IPS-18c (cell line): ENCODE data around the gene SLC22A14.
"Not testable (repeated sequence)": the region's sequence is repeated elsewhere in the genome, so short reads cannot be mapped to it uniquely, and the experiment has no call there.

ENCODE experiments used
- H3K4me3 ChIP-seq: 2 replicates; pipeline ENCODE4 v1.7.0; 2013; ENCODE audit warnings: low read depth, mild to moderate bottlenecking, low read length, moderate library complexity; ENCODE audit not compliant: insufficient read depth
- H3K9me3 ChIP-seq: one replicate; pipeline ENCODE4 v1.6.1; 2013; ENCODE audit warnings: mild to moderate bottlenecking, low read length, moderate library complexity; ENCODE audit not compliant: control insufficient read depth, insufficient read depth

SLC22A14 gene

DNA sequence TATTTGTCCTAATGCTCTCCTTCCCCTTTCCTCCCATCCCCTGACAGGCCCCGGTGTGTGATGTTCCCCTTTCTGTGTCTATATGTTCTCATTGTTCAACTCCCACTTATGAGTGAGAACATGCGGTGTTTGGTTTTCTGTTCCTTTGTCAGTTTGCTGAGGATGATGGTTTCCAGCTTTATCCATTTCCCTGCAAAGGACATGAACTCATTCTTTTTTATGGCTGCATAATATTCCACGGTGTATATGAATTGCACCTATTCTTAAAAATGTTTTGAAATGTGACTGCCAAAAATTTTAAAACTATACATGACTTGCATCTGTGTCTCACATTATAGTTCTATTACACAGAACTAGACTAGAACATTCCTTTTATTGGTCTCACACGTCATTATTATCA lies 38.5 kb downstream of the SLC22A14 start:
- not testable (repeated sequence) for H3K9me3 ChIP-seq, H3K4me3 ChIP-seq

DNA sequence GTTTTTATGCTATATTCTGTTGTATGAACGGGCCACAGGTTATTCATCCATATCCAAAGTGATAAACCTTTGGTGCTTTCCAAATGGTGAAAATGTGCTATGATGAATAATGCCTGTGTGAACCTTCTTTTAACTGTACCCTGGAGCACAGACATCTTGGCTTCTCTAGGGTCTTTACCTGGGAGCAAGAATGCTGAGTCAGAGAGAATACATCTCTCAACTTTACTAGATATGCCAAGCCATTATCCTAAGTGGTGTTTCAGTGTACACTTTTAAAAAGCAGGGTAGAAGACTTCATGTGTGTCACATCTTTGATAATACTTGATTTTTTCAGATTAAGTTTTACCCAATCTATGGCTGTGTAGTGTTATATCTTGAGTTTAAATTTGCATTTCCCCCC lies 41.0 kb downstream of the SLC22A14 start:
- no peak overlapping the region for H3K4me3 ChIP-seq
- H3K9me3 ChIP-seq: no peaks in the 10 kb centered on the region

DNA sequence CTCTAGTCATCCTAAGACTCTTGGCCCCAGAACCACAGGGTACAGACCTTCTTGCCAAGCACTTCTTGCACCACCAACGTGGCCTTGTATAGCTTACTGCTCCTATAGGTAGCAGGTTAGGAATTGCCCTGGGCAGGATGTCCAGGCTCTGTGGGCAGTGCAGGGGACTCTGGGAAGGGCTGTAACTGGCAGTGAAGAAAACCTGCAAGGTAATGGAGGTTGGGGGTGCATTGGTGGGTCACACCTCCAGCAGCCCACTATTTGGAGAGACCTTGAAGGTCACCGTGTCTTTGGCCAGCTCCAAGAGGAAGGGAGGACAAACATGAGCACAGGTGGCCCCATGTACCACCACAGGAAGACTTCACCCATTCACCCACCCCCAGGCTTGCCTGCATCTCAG lies 43.2 kb downstream of the SLC22A14 start:
- Histone ChIP-seq H3K9me3 (no peaks in the 10 kb centered on the region), H3K4me3 (no peak overlapping the region)

DNA sequence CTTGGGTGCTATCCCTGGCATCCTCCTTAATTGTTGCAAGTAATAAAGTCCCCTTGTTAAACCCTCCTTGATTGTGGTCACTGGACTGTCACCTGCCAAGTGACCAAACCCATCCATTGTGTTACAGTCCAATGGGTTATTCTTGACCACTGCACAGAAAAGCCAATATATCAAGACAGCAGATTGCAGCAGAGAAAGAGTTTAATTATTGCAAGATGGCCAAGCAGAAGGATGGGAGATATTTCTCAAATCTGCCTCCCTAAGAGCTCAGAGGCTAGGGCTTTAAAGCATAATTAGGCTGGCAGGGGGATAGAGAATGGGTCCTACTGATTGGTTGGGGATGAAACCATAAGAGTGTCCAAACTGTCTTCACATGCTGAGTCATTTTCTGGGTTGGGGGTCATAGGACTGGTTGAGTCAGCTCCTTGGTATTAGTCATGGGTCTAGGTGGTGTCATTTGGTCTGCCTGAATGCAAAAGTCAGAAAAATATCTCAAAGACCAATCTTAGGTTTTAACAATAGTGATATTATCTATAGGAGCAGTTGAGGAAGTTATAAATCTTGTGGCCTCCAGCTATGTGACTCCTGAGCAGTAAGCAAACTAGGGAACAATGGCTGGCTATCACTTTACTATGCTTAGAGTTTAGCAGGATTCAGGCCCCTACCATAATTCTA lies 45.4 kb downstream of the SLC22A14 start:
- Histone ChIP-seq H3K4me3 (no peak overlapping the region), H3K9me3 (no peaks in the 10 kb centered on the region)

DNA sequence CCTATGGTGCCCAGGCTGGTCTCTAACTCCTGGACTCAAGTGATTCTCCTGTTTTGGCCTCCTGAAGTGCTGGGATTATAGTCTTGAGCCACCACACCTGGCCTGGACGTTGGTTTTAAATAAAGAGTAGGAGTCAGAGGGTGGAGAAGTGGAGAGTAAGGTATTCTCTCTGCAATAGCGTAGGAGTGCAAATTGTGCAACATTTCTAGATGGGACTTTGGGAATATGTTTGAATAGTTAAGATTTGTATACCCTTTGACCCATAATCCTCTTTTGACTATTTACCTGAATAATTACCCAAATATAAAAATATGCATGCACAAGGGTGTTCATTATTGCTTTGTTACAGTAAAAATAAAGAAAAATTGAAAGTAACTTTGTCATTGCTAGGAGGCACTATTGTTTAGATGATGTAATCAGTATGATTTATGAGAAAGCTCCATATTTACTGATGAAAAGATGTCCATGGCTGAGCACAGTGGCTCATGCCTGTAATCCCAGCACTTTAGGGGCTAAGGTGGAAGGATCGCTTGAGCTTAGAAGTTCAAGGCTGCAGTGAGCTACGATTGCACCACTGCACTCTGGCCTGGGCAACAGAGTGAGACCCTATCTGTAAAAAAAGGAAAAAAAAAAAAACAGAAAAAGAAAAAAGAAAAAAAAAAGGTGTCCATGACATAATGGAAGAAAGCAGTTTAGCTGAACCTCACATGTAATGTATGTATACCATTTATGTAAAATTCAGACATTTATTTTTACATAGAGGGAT lies 49.3 kb downstream of the SLC22A14 start:
- no peak overlapping the region for H3K4me3 ChIP-seq
- no peaks in the 10 kb centered on the region for H3K9me3 ChIP-seq

- Histone ChIP-seq H3K9me3 (no peaks in the 10 kb centered on the region), H3K4me3 (no peak overlapping the region)
Observed at GRCh38 chr3:38332201-38332600, 50.1 kb downstream of the SLC22A14 start.

- H3K9me3 ChIP-seq: no peaks in the 10 kb centered on the region
- no peak overlapping the region for H3K4me3 ChIP-seq
Observed at GRCh38 chr3:38334142-38335055, 52.3 kb downstream of the SLC22A14 start.

- Histone ChIP-seq H3K4me3 (no peak overlapping the region), H3K9me3 (no peaks in the 10 kb centered on the region)
Observed at GRCh38 chr3:38335263-38335662, 53.2 kb downstream of the SLC22A14 start.

DNA sequence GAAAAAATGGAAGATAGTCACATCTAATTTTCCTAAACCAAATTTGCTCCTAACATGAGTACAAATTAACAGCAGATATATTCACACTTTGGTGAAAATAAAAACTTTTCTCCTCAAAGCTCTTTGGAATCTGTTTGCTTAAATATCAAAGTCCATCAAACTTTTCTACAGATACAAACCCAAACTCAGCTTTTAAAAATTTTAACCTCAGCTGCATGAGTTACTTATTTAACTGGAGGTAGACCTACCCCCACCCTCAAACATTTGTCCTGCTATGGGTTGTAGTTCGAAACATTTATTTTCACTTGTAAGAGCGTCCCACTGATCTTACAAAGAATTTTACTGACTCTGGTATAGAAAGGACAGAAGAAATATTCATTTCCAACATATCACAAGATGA lies 55.6 kb downstream of the SLC22A14 start:
- H3K4me3 ChIP-seq: no peak overlapping the region
- H3K9me3 ChIP-seq: no peaks in the 10 kb centered on the region

GRCh38 chr3:38343797-38344594 lies 61.9 kb downstream of the SLC22A14 start:
- H3K4me3 ChIP-seq: no peak overlapping the region
- H3K9me3 ChIP-seq: no peaks in the 10 kb centered on the region

DNA sequence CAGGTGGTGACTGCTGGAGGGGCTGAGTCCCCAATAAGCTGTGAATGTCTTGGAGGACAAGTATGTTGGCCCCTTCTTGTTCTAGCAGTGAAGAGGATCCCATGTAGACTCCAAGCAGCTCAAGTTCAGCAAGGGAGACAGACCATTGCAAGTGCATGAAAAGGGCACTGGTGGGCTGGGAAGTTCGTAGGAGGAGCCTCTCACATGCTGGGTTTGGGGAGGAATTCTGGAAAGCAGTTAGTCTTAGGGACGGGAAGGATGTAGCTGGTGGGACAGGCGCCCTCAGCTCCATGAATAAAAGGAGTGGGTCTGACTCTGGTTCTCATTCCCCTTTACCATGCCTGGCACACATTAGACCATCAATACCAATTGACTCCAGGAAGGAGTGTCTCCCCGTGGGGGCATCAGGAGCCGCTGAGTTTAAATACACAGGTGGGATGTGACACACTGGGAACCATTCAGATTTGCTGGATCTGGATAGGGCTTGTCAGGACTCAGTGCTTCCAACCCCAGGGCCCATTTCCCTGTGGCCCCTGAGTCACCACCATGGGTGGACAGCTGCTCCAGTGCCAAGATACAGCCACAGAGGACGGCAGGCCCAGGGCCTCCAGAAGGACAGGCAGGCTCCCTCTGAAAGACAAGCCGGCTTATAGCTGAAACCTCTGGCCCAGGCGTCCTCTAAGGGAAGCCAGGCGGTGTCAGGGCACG lies 63.9 kb downstream of the SLC22A14 start:
- peak overlapping the region; percentile 78; the same call in 1 of the 2 replicates for H3K4me3 ChIP-seq

DNA sequence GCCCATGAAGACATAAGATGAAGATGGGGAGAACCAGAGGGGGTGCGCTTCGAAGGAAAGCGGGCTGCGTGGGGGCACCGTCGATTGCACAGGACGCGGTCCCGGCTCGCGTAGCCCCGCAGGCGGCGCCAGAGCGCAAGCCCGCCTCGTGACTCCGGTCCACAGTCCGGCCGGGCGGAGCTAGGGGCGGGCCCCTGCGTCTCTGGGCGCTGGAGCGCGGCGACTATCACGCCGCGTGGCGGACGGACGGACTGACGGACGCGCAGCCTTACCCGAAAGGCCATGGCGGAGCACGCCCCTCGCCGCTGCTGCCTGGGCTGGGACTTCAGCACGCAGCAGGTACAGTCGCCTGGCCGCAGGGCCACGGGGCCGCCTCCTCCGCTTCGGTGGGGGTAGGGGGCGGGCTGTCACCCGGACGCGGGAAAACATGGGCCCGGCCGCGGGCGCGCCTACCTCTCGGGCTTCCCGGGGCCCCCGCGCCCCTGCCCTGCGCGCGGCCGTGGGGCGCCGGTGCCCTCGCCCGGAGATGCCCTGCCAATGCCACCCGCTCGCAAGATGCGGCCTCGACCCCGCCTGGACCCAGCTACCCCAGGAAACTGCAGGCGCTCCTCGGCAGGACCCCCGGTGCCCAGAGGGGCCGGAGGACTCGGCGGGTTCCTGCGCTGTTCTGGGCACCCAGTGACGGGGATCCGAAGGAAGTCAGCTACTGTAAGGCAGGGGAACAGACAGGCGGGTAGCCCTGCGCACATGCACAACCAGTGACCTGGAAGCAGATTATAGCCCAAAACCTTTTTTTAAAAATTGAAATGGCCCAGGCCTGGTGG lies 64.7 kb downstream of the SLC22A14 start, which contains the start of gene XYLB:
TSS of gene XYLB (plus strand) at position 199 of the 824 bp plus-strand sequence. CDS start at position 283, 84 bp downstream.
- Histone ChIP-seq H3K4me3 (peak within 1 kb of the TSS; percentile 78), H3K9me3 (no peaks in the 10 kb centered on the region)

More for the DNA sequence above, 63.9 kb downstream of the SLC22A14 start:
- H3K9me3 ChIP-seq: no peaks in the 10 kb centered on the region

GRCh38 chr3:38347421-38348200 lies 65.5 kb downstream of the SLC22A14 start:
- Histone ChIP-seq H3K9me3 (no peaks in the 10 kb centered on the region), H3K4me3 (peak overlapping the region; percentile 78)

DNA sequence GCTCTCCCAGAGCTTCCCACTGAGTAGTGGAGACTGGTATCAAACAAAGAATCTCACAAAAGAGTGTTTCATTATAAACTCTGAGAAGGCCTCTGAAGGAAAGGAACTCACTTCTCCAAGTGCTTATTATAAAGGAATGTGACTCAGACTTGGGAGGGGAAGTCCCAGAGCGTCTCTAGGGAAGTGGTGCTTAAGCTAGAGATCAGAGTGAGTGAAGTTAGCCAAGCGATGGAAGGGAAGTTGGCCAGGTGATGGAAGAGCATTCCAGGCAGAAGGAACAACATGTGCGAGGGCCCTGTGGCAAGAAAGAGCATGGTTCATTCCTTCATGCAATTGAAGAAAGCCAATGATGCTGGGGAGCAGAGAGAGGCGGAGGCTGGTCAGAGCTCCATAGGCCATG lies 66.8 kb downstream of the SLC22A14 start:
- no peak overlapping the region for H3K4me3 ChIP-seq
- no peaks in the 10 kb centered on the region for H3K9me3 ChIP-seq
